Kidney epithelial cell (primary cell): ENCODE measurements around the gene DCX. TPM values are rescaled to one million over a fixed set of nuclear protein-coding genes. Genes with fewer than 3 reads are reported as not detected.
"Not testable (repeated sequence)": the region's sequence is repeated elsewhere in the genome, so short reads cannot be mapped to it uniquely, and the experiment has no call there.

Experiments
- DNase-seq: peaks from one replicate; pipeline ENCODE4 v3.0.0-alpha.2; 2010; ENCODE audit warnings: low read depth
- H3K27me3 ChIP-seq: 2 replicates; pipeline ENCODE4 v1.6.0; 2011; ENCODE audit warnings: low read length; ENCODE audit not compliant: control insufficient read depth, insufficient read depth
- H3K36me3 ChIP-seq: 2 replicates; pipeline ENCODE4 v1.5.1; 2011; ENCODE audit warnings: low read length; ENCODE audit not compliant: control insufficient read depth, insufficient read depth
- H3K4me3 ChIP-seq: 2 replicates; pipeline ENCODE4 v1.5.1; 2011; ENCODE audit warnings: low read depth, mild to moderate bottlenecking, control low read depth, low read length
- CTCF ChIP-seq: IDR thresholded peaks from 2 replicates; pipeline ENCODE4 v1.5.1; 2011; ENCODE audit warnings: mild to moderate bottlenecking, moderate library complexity, low read length, control low read depth, inconsistent platforms; ENCODE audit not compliant: insufficient read depth, poor library complexity, severe bottlenecking
- total RNA-seq: library from RNA; depleted of rRNA; stranded (reverse); fragments of >200 nt; gene quantifications from 2 replicates; pipeline ENCODE4 v1.2.3, GENCODE V29; 2015

Gene DCX
- total RNA-seq, 1 donor from 2014 or later, result not detected

DNA sequence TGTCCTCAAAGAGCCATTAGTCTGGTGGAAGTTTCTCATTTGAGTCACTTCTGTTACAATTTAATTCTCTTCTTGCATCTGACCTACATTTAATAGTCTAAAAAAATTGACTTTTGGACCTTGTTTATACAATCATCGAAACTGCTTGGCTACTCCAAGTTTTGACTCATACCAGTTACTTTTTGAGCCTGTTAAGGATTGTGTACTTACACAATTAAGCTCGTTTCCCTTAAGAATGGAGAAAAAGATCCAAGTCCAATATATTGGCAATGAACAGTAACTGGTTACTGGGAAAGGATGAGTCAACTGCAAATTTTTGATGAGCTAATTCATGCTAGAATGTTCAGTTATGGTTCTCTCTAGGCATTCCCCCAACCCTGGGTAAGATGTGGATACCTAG lies 58.2 kb downstream of the DCX start:
- H3K36me3 ChIP-seq, result no peaks in the 10 kb centered on the region
- no peak overlapping the region for H3K4me3 ChIP-seq
- H3K27me3 ChIP-seq, result no peaks in the 10 kb centered on the region
- TF ChIP-seq CTCF, result no peak
- DNase-seq, result no peak

GRCh38 chrX:111352424-111352823 lies 59.6 kb downstream of the DCX start:
- no peak for TF ChIP-seq CTCF
- DNase-seq, result peak; percentile 7
- Histone ChIP-seq H3K27me3 (no peaks in the 10 kb centered on the region), H3K36me3 (no peaks in the 10 kb centered on the region), H3K4me3 (no peak overlapping the region)

- H3K27me3 ChIP-seq, result no peaks in the 10 kb centered on the region
- no peak for TF ChIP-seq CTCF
- no peak for DNase-seq
- no peak overlapping the region for H3K4me3 ChIP-seq
- no peaks in the 10 kb centered on the region for H3K36me3 ChIP-seq
These were observed 62.1 kb downstream of the DCX start for GRCh38 chrX:111349934-111350333.

GRCh38 chrX:111349101-111349500 lies 62.9 kb downstream of the DCX start:
- Histone ChIP-seq H3K27me3 (no peaks in the 10 kb centered on the region), H3K4me3 (no peak overlapping the region), H3K36me3 (no peaks in the 10 kb centered on the region)
- no peak for DNase-seq
- no peak for TF ChIP-seq CTCF

GRCh38 chrX:111348429-111348828 lies 63.6 kb downstream of the DCX start:
- no peaks in the 10 kb centered on the region for H3K27me3 ChIP-seq
- no peak overlapping the region for H3K4me3 ChIP-seq
- no peak for DNase-seq
- no peaks in the 10 kb centered on the region for H3K36me3 ChIP-seq
- no peak for TF ChIP-seq CTCF

GRCh38 chrX:111346150-111346549 lies 65.8 kb downstream of the DCX start:
- not testable (repeated sequence) for H3K4me3 ChIP-seq, H3K36me3 ChIP-seq, DNase-seq, H3K27me3 ChIP-seq
